HG02938 (cell line): Measurements from ENCODE around the gene BCL7B.
"Not testable (repeated sequence)": the region's sequence is repeated elsewhere in the genome, so short reads cannot be mapped to it uniquely, and the experiment has no call there.

ENCODE experiments used
- ATAC-seq: cut with Tn5 transposase; IDR thresholded peaks from one replicate; pipeline ENCODE4 v1.9.1; 2021; ENCODE audit warnings: mild to moderate bottlenecking, moderate library complexity; ENCODE audit not compliant: unreplicated experiment

BCL7B gene

DNA sequence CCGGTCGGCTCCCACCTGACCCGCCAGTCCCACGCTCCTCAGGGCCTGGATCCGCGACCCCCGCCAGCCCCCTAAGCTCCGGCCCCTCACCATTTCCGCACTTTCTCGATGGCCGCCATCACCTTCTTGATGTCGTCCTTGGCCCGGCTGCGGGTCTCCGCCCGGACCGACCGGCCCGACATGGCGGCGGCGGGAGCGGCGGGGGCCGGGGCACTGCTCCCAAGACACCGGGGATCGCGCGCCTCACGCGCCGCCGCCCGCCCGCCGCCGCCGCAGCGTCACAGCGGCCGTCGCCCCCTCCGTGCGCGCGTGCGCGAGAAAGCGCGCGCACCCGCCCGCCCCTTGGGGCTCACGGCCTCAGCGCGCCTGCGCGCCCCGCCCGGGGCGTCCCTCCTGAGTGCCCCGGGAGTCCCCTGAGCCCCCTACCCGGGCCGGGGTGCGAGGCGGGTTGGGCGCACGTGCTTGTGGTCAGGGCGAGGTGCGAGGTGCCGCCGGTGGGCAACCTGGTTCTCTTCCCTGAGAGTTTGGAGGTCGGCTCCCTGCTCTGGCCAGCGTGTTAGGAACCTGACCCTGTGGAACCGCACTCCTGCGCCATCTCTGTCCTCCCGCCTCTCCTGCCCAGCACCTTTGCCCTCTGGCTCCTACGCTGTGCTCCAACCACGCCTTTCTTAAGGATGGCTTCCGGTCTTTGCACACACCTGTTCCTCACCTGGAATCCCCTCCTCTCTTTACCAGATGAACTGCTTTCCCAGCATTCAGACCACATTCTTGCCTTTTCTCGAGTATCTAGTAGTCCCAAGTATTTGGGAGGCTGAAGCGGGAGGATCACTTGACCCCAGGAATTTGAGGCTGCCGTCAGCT is at the start of gene BCL7B:
BCL7B (minus strand) TSS at position 294 of the 861 bp plus-strand sequence; CDS start at position 182, 112 bp downstream.
- peak; percentile 46 for ATAC-seq

DNA sequence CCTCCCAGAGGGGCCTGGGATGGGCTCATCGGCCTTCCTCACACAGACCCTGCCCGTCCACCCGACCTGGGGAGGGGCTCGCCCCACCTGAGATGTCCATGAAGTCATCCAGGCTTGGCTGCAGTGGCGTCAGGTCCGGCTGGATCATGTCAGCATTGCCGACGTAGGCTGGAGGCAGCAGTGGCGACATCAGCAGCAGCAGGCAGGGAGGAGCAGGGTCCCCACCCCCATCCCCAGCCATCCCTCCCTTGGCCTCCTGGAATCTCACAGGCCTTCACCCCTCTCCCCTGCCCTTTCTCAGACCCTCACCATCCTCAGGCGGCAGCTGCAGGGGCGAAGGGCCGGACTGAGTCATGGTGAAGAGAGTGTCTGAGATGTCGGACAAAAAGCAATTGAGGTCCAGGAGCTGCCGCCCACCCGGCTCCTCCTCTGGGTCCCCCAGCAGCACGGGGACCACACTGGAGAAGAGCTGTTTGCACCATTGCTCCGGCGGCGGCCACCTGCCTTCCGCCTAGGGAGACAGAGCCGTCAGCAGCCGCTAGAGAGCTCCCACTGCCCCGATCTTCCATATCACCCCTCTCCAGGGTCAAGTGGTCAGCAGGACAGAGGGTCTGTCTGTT is 48.2 kb upstream of the BCL7B start:
- no peak for ATAC-seq

DNA sequence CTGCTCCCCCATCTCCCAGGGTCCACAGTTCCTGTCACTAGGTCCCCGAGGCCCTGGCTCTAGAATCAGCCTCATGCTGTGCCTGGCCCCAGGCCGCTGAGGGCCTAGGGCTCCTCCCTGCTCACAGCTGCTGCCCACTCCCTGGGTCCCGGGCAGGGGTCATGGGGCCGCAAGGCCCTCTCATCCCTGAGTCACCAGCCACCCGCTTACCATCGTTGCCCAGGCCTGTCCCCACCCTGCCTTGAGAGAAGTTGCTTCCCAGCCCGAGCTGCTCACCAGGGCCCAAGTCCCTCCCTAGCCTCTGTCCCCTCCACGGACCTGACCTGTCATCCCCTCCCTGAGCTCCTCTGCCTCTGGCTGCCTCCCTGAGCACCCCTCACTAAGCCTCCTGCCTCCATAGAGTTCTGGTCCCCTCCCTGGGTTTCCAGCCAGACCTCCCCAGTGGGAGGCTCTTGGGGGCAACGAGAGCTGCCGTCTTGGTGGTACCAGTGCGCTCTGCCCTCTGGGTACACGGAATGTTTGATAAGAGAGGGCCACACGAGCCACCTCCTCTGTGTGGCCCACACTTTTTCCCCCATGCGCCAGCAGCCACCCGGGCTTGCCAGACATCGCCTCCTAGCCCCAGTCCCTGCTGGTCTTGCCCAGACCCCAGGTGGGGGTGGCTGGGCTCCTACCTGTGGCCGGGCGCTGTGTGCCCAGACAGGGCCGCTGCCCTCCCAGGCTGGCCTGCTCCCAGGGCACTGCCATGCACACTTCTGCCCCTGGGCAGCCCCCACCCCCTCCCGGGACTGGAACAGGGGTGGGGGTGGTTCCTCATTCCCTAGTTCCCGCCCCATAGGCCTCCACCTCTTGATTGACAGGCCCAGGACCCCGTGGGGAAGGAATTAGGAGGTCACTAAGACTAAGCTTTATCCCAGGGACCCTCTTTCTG is 45.5 kb upstream of the BCL7B start:
- ATAC-seq = no peak

DNA sequence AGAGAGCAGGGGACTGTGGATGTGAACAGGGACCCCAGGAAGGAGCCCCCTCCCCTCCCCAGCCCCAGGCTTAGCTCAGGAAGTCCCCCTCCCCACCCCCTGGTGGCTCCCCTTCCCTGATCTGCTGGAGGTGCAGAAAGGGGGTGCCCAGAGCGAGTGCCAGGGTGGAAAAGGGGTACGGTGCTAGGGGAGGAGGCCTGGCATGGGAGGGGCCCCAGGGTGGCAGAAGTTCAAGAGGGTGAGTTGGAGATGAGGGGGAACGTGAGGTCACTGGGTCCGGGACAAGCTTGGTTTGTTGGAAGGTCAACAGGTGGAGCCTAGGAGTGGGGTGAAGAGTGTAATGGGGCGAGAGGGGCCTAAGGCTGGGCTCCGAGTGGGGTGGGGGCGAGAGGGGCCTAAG is 42.4 kb upstream of the BCL7B start:
- ATAC-seq = no peak

DNA sequence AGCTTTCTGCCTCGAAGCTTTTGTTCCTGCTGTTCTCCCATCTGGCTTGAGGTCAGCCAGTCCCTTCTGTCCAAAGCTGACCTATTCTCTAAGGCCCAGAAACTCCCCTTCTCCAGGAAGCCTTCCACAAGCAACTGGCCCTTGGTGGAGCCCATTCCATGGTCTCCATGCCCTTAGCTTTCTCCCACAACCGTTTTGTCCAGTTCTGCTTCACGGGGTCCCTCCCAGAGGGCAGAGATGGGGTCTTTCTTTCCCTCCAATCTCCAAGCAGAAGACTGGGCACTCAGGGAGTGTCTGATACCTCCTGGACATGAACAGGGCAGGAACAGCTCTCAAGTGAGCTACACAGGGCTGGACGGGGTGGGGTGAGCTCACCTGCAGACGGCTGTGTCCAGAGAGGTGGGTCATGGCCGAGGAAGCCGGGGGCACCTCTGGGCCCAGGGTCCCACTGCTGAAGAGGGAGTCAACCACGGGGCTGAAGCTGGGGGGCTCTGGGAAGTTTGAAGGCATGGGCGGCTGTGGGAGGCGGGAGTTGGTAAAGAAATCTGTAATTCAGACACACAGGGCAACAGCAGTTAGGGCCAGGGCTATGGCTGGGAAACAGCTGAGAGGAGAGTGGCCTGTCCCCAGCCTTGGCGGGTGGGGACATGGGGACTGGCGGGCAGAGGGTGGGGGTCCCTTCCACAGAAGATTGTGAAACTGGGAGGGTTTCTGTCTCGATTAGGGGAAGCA is 41.8 kb upstream of the BCL7B start:
- ATAC-seq = no peak

DNA sequence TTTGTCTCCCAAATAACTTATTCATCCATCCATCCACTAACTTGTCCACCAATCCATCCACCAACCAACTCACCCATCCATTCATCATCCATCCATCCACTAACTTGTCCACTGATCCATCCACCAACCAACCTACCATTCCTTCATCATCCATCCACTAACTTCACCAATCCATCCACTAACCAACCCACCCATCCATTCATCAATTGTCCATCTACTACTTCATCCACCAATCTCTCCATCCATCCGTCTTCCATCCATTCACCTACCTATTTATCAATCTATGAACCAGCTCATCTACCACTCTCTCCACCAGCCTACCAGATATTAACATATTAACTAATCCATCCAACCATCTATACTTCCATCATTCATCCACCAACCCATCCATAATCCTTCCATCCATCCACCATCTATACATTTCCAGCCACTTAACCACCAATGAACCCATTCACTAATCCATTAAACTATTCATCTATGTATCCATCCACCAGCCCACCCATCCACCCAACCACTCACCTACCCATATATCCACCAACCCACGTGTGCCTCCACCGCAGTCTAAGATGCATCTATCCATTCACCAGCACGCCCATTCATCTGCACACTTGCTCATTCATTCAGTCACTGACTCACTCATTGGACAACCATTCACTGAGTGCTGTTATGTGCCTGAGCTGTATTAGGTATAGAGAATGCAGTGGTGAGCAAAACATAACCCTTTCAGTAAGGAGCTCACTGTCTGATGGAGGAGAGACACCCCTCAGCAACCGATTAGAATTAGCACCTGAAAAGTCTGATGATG is 40.7 kb upstream of the BCL7B start:
- no peak for ATAC-seq

DNA sequence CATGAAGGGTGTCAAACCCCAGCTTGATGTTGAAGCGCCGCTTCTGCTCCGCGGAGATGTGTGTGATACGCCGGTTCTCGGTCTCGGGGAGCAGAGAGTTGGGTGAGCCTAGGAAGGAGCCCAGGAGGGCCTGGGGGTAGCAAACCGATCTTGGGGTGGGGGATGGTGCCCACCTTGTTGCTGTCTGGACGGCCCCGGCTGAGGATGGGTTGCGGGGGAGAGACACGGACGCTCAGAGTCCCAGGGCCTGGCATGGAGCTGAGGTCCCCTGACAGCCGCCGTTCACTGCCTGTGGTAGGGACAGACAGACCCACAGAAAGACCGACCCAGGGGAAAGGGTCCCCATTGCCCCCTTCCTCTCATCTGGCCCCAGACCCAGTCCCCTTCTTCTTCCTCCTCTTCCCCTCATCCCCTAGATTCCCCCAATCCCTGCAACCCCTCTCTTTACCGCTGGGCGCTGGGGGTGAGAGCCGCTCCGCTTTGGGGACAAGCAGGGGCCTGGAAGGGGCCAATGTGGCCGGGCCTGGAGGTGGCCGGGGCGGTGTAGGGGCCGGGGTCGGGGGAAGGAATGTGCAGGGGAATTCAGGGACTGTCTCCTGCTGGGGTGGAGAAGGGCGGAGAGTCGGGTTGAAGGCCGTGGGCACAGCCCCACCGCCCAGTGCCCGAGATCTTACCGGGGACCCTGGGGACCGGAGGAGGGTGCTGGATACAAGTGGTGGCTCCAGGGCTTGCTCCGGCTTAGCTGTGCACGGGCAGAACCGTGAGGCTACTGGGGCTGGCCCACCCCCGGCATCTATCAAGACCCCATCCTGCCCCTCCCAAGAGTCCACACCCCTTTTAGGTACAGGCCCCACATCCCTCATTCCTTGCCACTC is 38.9 kb upstream of the BCL7B start:
- ATAC-seq = no peak

DNA sequence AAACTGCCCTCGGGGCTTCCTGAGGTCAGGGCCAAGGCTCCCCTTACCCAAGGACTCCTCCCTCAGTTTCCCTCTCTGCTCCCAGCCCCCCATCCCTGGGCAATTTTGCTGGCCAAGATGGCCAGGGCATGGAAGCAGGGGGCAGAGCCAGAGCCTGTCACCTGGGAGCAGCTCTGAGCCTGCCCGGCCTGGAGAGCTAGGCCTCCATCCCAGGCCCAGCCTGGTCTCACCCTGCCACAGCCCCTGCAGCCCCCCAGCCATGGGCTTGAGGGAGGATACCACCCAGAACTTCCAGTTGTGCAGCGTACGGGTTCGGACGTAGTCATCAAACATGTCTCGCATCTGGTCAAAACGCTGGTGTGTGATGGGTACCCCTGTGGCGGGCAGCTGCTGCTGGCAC is 37.9 kb upstream of the BCL7B start:
- ATAC-seq = no peak

DNA sequence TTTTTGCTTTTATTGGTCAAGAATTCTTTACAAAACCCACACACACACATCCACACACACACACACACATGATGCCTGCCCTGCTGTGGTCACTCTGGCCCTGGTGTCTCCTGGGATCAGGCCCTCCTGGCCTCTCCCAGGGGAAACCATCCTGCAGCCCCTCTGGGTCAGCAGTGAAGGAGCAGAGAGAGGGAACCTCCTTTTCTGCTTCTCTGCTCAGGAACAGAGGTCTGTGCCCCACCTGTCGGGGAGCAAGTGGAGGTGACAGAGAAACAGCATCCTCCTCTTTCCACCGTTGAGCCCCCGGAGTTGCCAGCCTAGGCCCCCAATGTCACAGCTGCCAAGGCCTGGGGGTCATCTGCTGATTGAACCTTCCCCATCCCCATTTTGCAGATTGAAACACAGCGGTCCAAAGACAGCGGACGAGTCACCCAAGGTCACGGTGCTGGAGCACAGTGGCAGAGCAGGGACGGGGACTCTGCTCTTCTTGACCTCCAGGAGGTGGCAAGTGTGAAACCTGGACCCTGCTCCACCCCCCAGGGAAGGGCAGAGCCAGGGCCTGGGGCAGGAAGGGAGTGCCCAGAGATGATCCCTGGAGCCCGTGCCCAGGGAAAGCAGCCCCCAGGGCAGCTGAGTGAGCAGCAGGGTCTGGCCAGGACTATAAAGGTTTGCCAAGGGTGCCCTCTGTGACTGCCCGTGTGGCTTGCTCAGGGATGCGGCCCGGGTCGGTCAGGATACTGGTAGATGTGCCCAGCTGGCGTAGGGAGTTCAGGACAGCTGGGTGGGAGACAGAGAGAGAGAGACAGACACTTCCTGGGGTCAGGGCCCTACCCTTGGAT is 35.9 kb upstream of the BCL7B start:
- ATAC-seq = no peak

DNA sequence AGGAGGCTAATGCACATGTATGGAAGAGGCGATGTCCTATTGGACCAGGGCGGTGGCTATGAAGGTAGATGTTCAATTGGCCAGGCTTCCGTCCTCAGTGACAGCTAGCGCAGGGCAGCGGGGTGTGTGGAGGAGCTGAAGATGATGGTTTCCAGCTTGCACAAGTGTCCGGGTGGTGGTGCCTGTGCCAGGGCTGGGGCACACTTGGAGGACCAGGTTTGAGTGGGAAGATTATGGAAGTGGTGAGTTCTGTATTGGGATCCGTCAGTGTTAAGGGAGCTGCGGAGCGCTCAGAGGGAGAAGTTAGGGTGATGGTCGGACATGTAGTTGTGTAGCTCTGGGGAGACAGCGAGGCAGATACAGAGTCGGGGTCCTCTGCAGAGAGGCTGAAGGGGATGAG is 29.4 kb upstream of the BCL7B start:
- no peak for ATAC-seq

DNA sequence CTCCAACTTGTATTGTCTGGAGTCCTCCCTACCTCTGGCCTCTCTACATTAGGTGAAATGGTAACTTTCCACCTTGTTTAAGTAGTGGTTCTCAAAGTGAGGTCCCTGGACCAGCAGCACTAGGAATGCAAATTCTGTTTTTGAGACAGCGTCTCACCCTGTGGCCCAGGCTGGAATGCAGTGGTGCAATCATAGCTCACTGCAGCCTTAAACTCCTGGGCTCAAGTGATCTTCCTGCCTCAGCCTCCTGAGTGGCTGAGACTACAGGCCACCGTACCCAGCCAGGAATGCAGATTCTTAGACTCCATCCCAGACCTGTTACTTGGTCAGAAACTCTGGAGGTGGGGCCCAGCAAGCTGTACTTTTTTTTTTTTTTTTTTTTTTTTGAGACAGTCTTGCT is 27.7 kb upstream of the BCL7B start:
- ATAC-seq = no peak

DNA sequence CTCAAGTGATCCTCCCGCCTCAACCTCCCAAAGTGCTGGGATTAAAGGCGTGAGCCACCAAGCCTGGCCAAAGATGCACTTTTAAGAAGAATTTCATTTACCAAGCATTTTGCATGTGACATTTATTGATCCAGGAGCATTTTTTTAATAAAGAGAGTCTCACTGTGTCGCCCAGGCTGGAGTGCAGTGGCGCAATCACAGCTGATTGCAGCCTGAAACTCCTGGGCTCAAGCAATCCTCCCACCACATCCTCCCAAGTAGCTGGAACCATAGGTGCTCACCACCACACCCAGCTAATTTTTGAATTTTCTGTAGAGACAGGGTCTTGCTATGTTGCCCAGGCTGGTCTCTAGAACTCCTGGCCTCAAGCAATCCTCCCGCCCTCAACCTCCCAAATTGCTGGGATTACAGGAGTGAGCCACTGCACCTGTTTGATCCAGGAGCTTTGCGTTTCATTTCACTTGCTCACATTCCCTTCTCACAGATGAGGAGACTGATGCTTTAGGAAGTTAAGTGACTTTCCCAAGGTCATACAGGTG is 25.2 kb upstream of the BCL7B start:
- no peak for ATAC-seq

DNA sequence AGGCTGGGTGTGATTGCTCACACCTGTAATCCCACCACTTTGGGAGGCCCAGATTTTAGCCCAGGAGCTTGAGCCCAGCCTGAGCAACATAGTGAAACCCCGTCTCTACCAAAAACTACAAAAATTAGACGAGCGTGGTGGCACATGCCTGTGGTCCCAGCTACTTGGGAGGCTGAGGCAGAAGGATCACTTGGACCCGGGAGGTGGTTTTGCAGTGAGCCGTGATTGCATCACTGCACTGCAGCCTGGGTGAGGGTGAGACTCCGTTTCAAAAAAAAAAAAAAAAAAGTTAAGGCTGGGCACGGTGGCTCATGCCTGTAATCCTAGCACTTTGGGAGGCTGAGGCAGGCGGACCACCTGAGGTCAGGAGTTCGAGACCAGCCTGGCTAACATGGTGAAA is 23.5 kb upstream of the BCL7B start:
- not testable (repeated sequence) for ATAC-seq

DNA sequence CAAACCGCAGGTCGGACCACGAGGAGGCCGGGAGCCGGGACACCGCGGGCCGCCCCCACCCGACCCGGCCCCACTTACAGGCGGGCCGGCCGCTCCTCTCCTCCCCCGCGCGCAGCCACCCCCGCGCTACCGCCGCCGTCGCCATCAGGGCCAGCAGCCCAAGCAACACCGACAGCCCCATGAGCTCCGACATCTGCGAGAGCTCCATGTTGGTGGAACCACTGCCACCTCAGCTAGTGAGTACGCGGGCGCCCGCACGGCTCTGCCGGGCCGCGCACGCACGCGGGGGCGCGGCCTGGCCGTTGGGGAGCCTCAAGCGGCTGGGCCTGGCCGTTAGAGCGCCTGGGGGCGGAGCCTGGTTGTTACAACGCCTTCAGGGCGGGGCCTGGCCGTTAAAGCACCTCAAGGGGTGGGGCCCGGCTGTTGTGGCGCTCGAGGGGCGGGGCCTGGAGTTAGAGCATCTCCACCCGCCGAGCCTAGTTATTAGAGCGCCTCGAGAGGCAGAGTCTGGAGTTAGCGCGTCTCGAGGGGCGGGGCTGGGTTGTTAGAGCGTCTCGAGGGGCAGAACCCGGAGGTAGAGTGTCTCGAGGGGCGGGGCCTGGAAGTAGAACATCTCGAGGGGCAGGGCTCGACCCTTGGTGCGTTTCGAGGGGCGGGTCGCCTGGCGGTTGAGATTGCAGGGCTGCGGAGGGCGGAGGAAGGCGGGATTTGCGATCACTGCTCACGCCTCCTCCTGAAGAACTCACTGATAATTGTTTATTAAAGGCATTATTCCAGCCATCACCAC is 21.0 kb upstream of the BCL7B start, which contains the start of gene TBL2:
TBL2 (minus strand) TSS at position 238 of the 787 bp plus-strand sequence; CDS start at position 208, 30 bp downstream.
- ATAC-seq = peak; percentile 89

DNA sequence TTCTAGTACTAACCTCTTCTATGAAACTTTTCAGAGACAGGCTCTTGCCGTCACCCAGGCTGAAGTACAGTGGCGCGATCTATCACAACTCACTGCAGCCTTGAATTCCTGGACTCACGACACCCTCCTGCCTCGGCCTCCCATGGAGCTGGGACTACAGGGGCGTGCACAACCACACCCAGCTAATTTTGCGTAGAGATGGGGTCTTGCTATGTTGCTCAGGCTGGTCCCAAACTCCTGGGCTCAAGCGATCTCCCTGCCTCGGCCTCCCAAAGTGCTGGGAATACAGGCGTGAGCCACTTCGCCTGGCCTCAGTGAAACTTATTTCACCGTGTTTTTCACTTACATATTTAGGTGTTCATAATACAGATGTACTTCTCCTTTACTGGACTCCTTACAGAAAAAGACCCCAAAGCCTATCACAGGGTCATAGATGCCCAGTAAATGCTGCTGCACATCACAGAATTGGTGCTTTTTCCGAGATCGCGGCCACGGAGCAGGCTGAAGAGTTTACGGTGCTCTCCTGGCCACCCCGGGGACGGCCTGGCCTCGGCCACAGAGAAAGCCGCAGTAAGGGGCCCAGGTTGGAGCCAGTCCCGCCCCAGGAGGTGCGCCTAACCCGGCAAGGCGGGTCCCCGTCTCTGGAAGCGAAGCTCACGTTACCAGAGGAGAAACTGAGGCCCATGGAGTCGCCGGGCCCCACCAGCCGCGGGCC is 20.3 kb upstream of the BCL7B start:
- peak; percentile 20 for ATAC-seq

DNA sequence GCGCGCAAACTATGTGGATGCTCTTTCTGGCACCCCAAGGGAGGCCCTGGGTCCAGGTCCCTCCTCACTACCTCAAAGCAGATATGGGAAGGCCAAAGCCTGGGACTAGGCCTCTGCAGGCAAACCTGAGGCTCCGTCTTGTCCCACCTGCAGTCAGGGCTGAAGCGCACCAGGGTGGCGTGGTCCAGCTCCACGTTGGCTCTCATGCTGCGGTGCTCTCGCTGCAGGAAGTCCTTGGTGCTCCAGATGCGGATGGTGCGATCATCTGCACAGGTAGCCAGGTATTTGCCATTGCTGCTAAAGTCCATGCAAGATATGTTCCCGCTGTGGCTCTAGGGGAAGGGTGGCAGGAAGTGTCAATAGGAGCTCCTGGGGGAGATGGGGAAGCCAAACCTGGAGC is 16.3 kb upstream of the BCL7B start:
- no peak for ATAC-seq
